Neural crest cell (in vitro differentiated cells): Measurements from ENCODE around the gene F2. TPM values are rescaled to one million over a fixed set of nuclear protein-coding genes. Genes with fewer than 3 reads are reported as not detected.
A peak's percentile ranks its signal among the peaks of the same experiment; 100 is the strongest.

Source experiments
- DNase-seq: peaks from one replicate; pipeline ENCODE4 v3.0.0; 2021; ENCODE audit warnings: low read depth, mixed read lengths, low spot score
- H3K27ac Mint-ChIP-seq: one replicate; pipeline ENCODE4 v1.8.0; 2021; ENCODE audit warnings: mild to moderate bottlenecking, mixed read lengths; ENCODE audit not compliant: unreplicated experiment
- H3K27me3 Mint-ChIP-seq: 2 replicates; pipeline ENCODE4 v1.8.0; 2021; ENCODE audit warnings: low read depth, mild to moderate bottlenecking, mixed read lengths
- H3K36me3 Mint-ChIP-seq: 2 replicates; pipeline ENCODE4 v1.8.0; 2021; ENCODE audit warnings: low read depth, mild to moderate bottlenecking, mixed read lengths
- H3K4me1 Mint-ChIP-seq: 2 replicates; pipeline ENCODE4 v1.8.0; 2021; ENCODE audit warnings: mixed read lengths
- H3K4me3 Mint-ChIP-seq: one replicate; pipeline ENCODE4 v1.8.0; 2021; ENCODE audit warnings: mild to moderate bottlenecking, mixed read lengths
- H3K9me3 Mint-ChIP-seq: 2 replicates; pipeline ENCODE4 v1.8.0; 2021; ENCODE audit warnings: mixed read lengths
- CTCF ChIP-seq: fragments of 200-600 bp; sonication (generic); conservative IDR thresholded peaks from 2 replicates; pipeline ENCODE4 v1.5.0; 2021; ENCODE audit warnings: antibody characterized with exemption, mild to moderate bottlenecking
- total RNA-seq: library from RNA; stranded (reverse); gene quantifications from 2 replicates; pipeline ENCODE4 v1.2.1, GENCODE V29; 2021

The F2 gene
- total RNA-seq, 1 donor from 2014 or later, result not detected

GRCh38 chr11:46692450-46692849 lies 26.6 kb upstream of the F2 start:
- TF ChIP-seq CTCF, result no peak
- peaks cover under 1% of the 10 kb centered on the region for H3K4me1 Mint-ChIP-seq
- H3K36me3 Mint-ChIP-seq, result no peaks in the 10 kb centered on the region
- H3K9me3 Mint-ChIP-seq, result no peaks in the 10 kb centered on the region
- H3K4me3 Mint-ChIP-seq, result no peak overlapping the region
- no peaks in the 10 kb centered on the region for H3K27me3 Mint-ChIP-seq
- no peak overlapping the region for H3K27ac Mint-ChIP-seq
- DNase-seq, result no peak

GRCh38 chr11:46693597-46694012 lies 25.4 kb upstream of the F2 start:
- H3K4me1 Mint-ChIP-seq, result peaks cover 8% of the 10 kb centered on the region
- no peak for DNase-seq
- H3K9me3 Mint-ChIP-seq, result no peaks in the 10 kb centered on the region
- TF ChIP-seq CTCF, result no peak
- H3K36me3 Mint-ChIP-seq, result no peaks in the 10 kb centered on the region
- H3K27ac Mint-ChIP-seq, result no peak overlapping the region
- no peak overlapping the region for H3K4me3 Mint-ChIP-seq
- no peaks in the 10 kb centered on the region for H3K27me3 Mint-ChIP-seq

- Mint-ChIP-seq H3K36me3 (no peaks in the 10 kb centered on the region), H3K9me3 (no peaks in the 10 kb centered on the region), H3K4me3 (no peak overlapping the region), H3K27ac (peak overlapping the region; percentile 78), H3K4me1 (peaks cover 12% of the 10 kb centered on the region), H3K27me3 (no peaks in the 10 kb centered on the region)
- no peak for DNase-seq
- no peak for TF ChIP-seq CTCF
Measured at GRCh38 chr11:46694072-46694471, 24.9 kb upstream of the F2 start.

- H3K4me3 Mint-ChIP-seq, result no peak overlapping the region
- no peak for TF ChIP-seq CTCF
Measured at GRCh38 chr11:46694607-46695006, 24.4 kb upstream of the F2 start.

GRCh38 chr11:46695345-46696211 lies 23.4 kb upstream of the F2 start:
- H3K4me1 Mint-ChIP-seq, result peaks cover 21% of the 10 kb centered on the region
- no peak for TF ChIP-seq CTCF
- DNase-seq, result no peak
- H3K27ac Mint-ChIP-seq, result peak overlapping the region; percentile 57
- H3K9me3 Mint-ChIP-seq, result no peaks in the 10 kb centered on the region
- H3K4me3 Mint-ChIP-seq, result peak overlapping the region; percentile 54
- no peaks in the 10 kb centered on the region for H3K36me3 Mint-ChIP-seq
- no peaks in the 10 kb centered on the region for H3K27me3 Mint-ChIP-seq

More at GRCh38 chr11:46694607-46695006, 24.4 kb upstream of the F2 start:
- Mint-ChIP-seq H3K27me3 (no peaks in the 10 kb centered on the region), H3K4me1 (peaks cover 15% of the 10 kb centered on the region), H3K9me3 (no peaks in the 10 kb centered on the region), H3K27ac (no peak overlapping the region), H3K36me3 (no peaks in the 10 kb centered on the region)
- DNase-seq, result no peak
